Activated CD4-positive, alpha-beta T cell treated with anti-CD3 and anti-CD28 coated beads, Interleukin-2, amount 50 U/mL, for 24 hours (primary cell): ENCODE measurements around the gene SLC25A51.
"Not testable (repeated sequence)": the region's sequence is repeated elsewhere in the genome, so short reads cannot be mapped to it uniquely, and the experiment has no call there.

ENCODE experiments used
- DNase-seq, 2 donors: peaks; one replicate each; pipeline ENCODE4 v3.0.0-alpha.2; 2020; ENCODE audit warnings: low read depth in 1 of 2, low spot score in 1 of 2

SLC25A51 gene

GRCh38 chr9:37920471-37921167 lies 16.7 kb upstream of the SLC25A51 start:
- no peak for DNase-seq

GRCh38 chr9:37919956-37920335 lies 16.0 kb upstream of the SLC25A51 start:
- no peak for DNase-seq

GRCh38 chr9:37919246-37919955 lies 15.5 kb upstream of the SLC25A51 start:
- DNase-seq, result no peak

GRCh38 chr9:37918665-37919170 lies 14.8 kb upstream of the SLC25A51 start:
- DNase-seq, result no peak

GRCh38 chr9:37917801-37918664 lies 14.1 kb upstream of the SLC25A51 start:
- DNase-seq, result no peak

GRCh38 chr9:37917313-37917731 lies 13.4 kb upstream of the SLC25A51 start:
- no peak for DNase-seq

- DNase-seq, result no peak
Measured at GRCh38 chr9:37916471-37917312, 12.8 kb upstream of the SLC25A51 start.

- no peak for DNase-seq
Measured at GRCh38 chr9:37915911-37916470, 12.1 kb upstream of the SLC25A51 start.

- DNase-seq, result no peak
Measured at GRCh38 chr9:37914701-37915358, 10.9 kb upstream of the SLC25A51 start.

- DNase-seq, result no peak
Measured at GRCh38 chr9:37914154-37914551, 10.2 kb upstream of the SLC25A51 start.

GRCh38 chr9:37913480-37914153 lies 9.7 kb upstream of the SLC25A51 start:
- DNase-seq, result peak; percentile 70 to 71

- no peak for DNase-seq
Measured at GRCh38 chr9:37911271-37911681, 7.3 kb upstream of the SLC25A51 start.

GRCh38 chr9:37910271-37910670 lies 6.3 kb upstream of the SLC25A51 start:
- DNase-seq, result no peak

- DNase-seq, result not testable (repeated sequence)
Measured at GRCh38 chr9:37909836-37910235, 5.9 kb upstream of the SLC25A51 start.

GRCh38 chr9:37909326-37909725 lies 5.4 kb upstream of the SLC25A51 start:
- DNase-seq, result no peak

GRCh38 chr9:37908698-37909186 lies 4.8 kb upstream of the SLC25A51 start:
- no peak for DNase-seq

GRCh38 chr9:37908283-37908682 lies 4.4 kb upstream of the SLC25A51 start:
- no peak for DNase-seq

- DNase-seq, result no peak
Measured at GRCh38 chr9:37906312-37907239, 2.6 kb upstream of the SLC25A51 start.
